Gastrocnemius medialis (tissue), 4 donors: ENCODE measurements around the gene IL1R1.

Experiments used
- POLR2A ChIP-seq, 2 donors: fragments of 450-650 bp; IDR thresholded peaks; one replicate each; pipeline ENCODE4 v1.6.1; 2017; ENCODE audit warnings: antibody characterized with exemption in 2 of 2, mild to moderate bottlenecking in 2 of 2, moderate library complexity in 2 of 2
- TF ChIP-seq, protein P1 (sequence below), 5 experiments: fragments of 450-650 bp in 3 of 5; fragments of 200-600 bp in 2 of 5; sonication (generic) in 2 of 5; IDR thresholded peaks in 4 of 5; conservative IDR thresholded peaks in 1 of 5; 1 replicate in 4 of 5; 2 replicates in 1 of 5; pipeline ENCODE4 v1.5.1; 2016 to 2019; ENCODE audit warnings: antibody characterized with exemption in 5 of 5, mild to moderate bottlenecking in 3 of 5, moderate library complexity in 3 of 5

DNA sequence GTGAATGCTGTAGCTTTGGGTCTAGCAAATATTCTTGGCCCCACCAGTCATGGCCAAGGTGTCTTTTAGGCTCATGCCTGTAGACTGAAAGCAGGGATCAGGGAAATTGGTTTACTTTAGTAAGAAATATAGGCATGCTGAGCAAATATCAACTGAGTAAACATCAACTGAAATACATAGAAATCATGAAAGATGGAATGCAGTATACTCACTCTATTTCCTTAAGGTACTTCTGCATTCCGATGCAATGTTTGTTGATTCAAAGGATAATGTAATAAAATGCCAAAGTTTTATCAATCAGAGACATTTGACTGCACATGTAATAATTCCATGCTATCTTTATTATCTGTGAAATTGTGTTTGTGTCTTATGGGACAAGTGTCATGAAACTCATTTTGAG lies 19.6 kb upstream of the IL1R1 start:
- TF ChIP-seq, protein P1, sequence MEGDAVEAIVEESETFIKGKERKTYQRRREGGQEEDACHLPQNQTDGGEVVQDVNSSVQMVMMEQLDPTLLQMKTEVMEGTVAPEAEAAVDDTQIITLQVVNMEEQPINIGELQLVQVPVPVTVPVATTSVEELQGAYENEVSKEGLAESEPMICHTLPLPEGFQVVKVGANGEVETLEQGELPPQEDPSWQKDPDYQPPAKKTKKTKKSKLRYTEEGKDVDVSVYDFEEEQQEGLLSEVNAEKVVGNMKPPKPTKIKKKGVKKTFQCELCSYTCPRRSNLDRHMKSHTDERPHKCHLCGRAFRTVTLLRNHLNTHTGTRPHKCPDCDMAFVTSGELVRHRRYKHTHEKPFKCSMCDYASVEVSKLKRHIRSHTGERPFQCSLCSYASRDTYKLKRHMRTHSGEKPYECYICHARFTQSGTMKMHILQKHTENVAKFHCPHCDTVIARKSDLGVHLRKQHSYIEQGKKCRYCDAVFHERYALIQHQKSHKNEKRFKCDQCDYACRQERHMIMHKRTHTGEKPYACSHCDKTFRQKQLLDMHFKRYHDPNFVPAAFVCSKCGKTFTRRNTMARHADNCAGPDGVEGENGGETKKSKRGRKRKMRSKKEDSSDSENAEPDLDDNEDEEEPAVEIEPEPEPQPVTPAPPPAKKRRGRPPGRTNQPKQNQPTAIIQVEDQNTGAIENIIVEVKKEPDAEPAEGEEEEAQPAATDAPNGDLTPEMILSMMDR (IDR thresholded peaks at IDR 0.05 in 4 of 5, conservative IDR thresholded peaks at IDR 0.05 in 1 of 5): no peak
- TF ChIP-seq POLR2A (IDR thresholded peaks at IDR 0.05): no peak
